Gastroesophageal sphincter (tissue), 3 donors: ENCODE data around the gene STK32B.

ENCODE experiments used
- EP300 ChIP-seq: sonication (generic); formaldehyde crosslinking; IDR thresholded peaks from one replicate; pipeline ENCODE4 v1.6.1; 2017; ENCODE audit warnings: antibody characterized with exemption, mild to moderate bottlenecking
- POLR2A ChIP-seq, 2 donors: fragments of 450-650 bp; IDR thresholded peaks; one replicate each; pipeline ENCODE4 v1.6.1; 2017; ENCODE audit warnings: antibody characterized with exemption in 2 of 2, mild to moderate bottlenecking in 2 of 2, moderate library complexity in 1 of 2
- POLR2AphosphoS5 ChIP-seq: sonication (generic); formaldehyde crosslinking; IDR thresholded peaks from one replicate; pipeline ENCODE4 v1.6.1; 2017; ENCODE audit warnings: antibody characterized with exemption
- TF ChIP-seq, protein P1 (sequence below), 4 experiments: fragments of 200-600 bp in 2 of 4; fragments of 450-650 bp in 2 of 4; sonication (generic) in 1 of 4; IDR thresholded peaks; one replicate each; pipeline ENCODE4 v1.5.1; 2017 to 2019; ENCODE audit warnings: antibody characterized with exemption in 4 of 4, mild to moderate bottlenecking in 2 of 4, moderate library complexity in 2 of 4

DNA sequence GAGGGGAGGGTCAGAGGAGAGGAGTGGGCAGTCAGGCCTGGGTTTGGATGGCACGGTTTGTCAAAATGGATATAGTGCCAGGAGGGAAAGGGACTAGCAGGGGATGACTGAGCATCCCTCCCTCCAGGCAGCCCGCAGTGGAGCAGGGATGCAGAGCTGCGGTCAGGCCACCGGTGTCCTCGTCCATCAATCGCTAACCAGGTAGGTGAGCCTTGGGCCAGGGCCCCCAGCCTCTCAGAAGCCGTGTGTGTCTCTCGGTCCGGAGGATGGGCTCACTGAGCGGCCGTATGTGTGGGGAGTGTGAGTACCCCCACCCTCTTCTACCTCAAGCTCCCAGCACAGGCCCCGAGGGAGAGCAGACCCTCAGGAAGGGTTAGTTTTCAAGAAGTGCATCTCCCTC, 31.5 kb upstream of the STK32B start:
- TF ChIP-seq, protein P1, sequence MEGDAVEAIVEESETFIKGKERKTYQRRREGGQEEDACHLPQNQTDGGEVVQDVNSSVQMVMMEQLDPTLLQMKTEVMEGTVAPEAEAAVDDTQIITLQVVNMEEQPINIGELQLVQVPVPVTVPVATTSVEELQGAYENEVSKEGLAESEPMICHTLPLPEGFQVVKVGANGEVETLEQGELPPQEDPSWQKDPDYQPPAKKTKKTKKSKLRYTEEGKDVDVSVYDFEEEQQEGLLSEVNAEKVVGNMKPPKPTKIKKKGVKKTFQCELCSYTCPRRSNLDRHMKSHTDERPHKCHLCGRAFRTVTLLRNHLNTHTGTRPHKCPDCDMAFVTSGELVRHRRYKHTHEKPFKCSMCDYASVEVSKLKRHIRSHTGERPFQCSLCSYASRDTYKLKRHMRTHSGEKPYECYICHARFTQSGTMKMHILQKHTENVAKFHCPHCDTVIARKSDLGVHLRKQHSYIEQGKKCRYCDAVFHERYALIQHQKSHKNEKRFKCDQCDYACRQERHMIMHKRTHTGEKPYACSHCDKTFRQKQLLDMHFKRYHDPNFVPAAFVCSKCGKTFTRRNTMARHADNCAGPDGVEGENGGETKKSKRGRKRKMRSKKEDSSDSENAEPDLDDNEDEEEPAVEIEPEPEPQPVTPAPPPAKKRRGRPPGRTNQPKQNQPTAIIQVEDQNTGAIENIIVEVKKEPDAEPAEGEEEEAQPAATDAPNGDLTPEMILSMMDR (IDR thresholded peaks at IDR 0.05), result no peak
- TF ChIP-seq EP300 (no peak), POLR2AphosphoS5 (no peak), POLR2A (IDR thresholded peaks at IDR 0.05) (no peak)
